ENCODE measurements around the gene CNTNAP5. TPM values are rescaled to one million over a fixed set of nuclear protein-coding genes. Genes with fewer than 3 reads are reported as not detected.
A peak's percentile ranks its signal among the peaks of the same experiment; 100 is the strongest.

CNTNAP5 gene
- total and polyA plus RNA-seq, 2 of the 13 experiments (the other 11 are each of a cell fraction or from before 2014, with no cell fraction given) = not detected

DNA sequence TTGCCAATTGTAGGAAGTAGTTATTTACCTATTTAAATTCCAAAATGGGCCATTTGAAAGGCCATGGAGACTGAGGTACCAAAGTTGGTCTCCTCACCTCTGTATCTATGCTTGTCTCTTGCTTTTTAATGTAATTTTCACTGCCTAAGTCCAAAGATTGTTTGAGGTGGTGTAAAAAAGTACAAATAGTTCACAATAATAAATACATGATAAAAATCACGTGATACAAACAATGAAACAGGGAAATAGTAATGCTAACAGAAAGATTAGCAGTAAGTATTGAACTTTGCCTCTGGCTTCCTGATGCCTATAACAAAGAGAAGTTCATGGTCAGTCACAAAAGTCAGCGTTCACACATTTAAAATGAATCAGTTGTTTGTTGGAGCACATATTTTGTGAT is 67.6 kb downstream of the CNTNAP5 start:
- BruUV-seq (replicated peaks) = no TSS peak
- Histone ChIP-seq H3K79me2 (ENCODE audit: insufficient read depth, low read length) (no peaks in the 10 kb centered on the region), H3K9ac (ENCODE audit: insufficient read depth, low read depth, low read length) (no peak overlapping the region), H3K27ac (ENCODE audit: extremely low read length, insufficient read depth, low read length) (no peak overlapping the region), H3K4me1 (ENCODE audit: insufficient read depth, low read length) (no peaks in the 10 kb centered on the region), H2AFZ (ENCODE audit: low read length) (no peak overlapping the region), H3K4me3 (replicated peaks in 1 of 3; ENCODE audit: insufficient read depth in 1 of 3, low read depth in 2 of 3, low read length in 3 of 3) (no peak overlapping the region), H4K20me1 (ENCODE audit: insufficient read depth, low read length) (no peaks in the 10 kb centered on the region), H3K27me3 (ENCODE audit: control insufficient read depth in 1 of 2, insufficient read depth in 2 of 2, low read length in 2 of 2) (no peaks in the 10 kb centered on the region), H3K4me2 (ENCODE audit: low read depth, low read length) (no peak overlapping the region), H3K36me3 (replicated peaks in 1 of 2; ENCODE audit: control insufficient read depth in 1 of 2, insufficient read depth in 2 of 2, low read length in 2 of 2) (no peaks in the 10 kb centered on the region), H3K9me3 (ENCODE audit: low read length) (peaks cover 5% of the 10 kb centered on the region; the same call in 1 of the 2 replicates)
- WGBS (ENCODE audit: low lambda C conversion rate) = 1% methylated on average over 2 of the region's 2 CpGs
- TF ChIP-seq, protein P1, sequence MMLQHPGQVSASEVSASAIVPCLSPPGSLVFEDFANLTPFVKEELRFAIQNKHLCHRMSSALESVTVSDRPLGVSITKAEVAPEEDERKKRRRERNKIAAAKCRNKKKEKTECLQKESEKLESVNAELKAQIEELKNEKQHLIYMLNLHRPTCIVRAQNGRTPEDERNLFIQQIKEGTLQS (CRISPR knock-in tag; IDR thresholded peaks at IDR 0.05) = no peak
- no peak for TF ChIP-seq CC2D1A (CRISPR knock-in tag; IDR thresholded peaks at IDR 0.05)
- no peak for TF ChIP-seq PLRG1 (conservative IDR thresholded peaks at IDR 0.05)
- TF ChIP-seq ATF7-NPFF (CRISPR knock-in tag; IDR thresholded peaks at IDR 0.05; ENCODE audit: low read depth) = no peak
- TF ChIP-seq RAD51 (IDR thresholded peaks at IDR 0.05; ENCODE audit: borderline replicate concordance) = peak; percentile 64; the same call in 1 of the 2 replicates
- no peak for TF ChIP-seq IRF2 (CRISPR knock-in tag; IDR thresholded peaks at IDR 0.05)
- in situ Hi-C loops (cut with HindIII; ENCODE audit: extremely low pct_ligation_motif_present, low pct_unique_long_range_greater_than_20kb) (no loop called here), intact Hi-C loops (cut with micrococcal nuclease; ENCODE audit: unreplicated experiment) (loop anchor here (1.0 kb wide), 1 partner anchor 38 kb away; no protein-coding TSS in a partner anchor)
- no peak for ATAC-seq
- no peak for FAIRE-seq
- ChIA-PET POLR2A (no interaction called here), CTCF (ENCODE audit: low intra/inter-chr PET ratio, low total read pairs) (no interaction called here)
- no peak for DNase-seq (ENCODE audit: low spot score)

DNA sequence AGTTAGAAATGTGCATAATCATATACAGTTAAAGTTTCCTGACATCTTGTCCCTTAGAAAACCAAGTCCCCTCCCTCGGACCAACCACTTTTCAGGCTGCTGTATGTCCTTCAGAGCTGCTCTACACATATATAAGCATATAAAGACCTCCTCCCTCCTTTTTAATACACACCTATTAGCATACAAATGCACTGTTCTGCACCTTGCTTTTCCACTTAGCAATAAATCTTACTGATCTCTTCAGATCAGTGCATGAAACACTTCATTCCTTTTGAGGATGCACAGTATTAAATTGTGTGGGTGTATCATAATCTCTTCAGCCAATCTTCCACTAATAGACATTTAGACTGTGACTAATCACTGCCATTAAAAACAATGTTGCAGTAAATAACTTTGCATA is 79.8 kb downstream of the CNTNAP5 start:
- Histone ChIP-seq H4K20me1 (ENCODE audit: insufficient read depth, low read length) (no peaks in the 10 kb centered on the region), H3K4me1 (ENCODE audit: insufficient read depth, low read length) (no peaks in the 10 kb centered on the region), H2AFZ (ENCODE audit: low read length) (no peak overlapping the region), H3K27ac (ENCODE audit: extremely low read length, insufficient read depth, low read length) (no peak overlapping the region), H3K4me2 (ENCODE audit: low read depth, low read length) (no peak overlapping the region), H3K9me3 (ENCODE audit: low read length) (no peaks in the 10 kb centered on the region), H3K27me3 (ENCODE audit: control insufficient read depth in 1 of 2, insufficient read depth in 2 of 2, low read length in 2 of 2) (no peaks in the 10 kb centered on the region), H3K79me2 (ENCODE audit: insufficient read depth, low read length) (no peaks in the 10 kb centered on the region), H3K4me3 (replicated peaks in 1 of 3; ENCODE audit: insufficient read depth in 1 of 3, low read depth in 2 of 3, low read length in 3 of 3) (no peak overlapping the region), H3K9ac (ENCODE audit: insufficient read depth, low read depth, low read length) (no peak overlapping the region), H3K36me3 (replicated peaks in 1 of 2; ENCODE audit: control insufficient read depth in 1 of 2, insufficient read depth in 2 of 2, low read length in 2 of 2) (no peaks in the 10 kb centered on the region)
- in situ Hi-C loops (cut with HindIII; ENCODE audit: extremely low pct_ligation_motif_present, low pct_unique_long_range_greater_than_20kb) = no loop called here
- POLR2A ChIA-PET = no interaction called here
- intact Hi-C loops (cut with micrococcal nuclease; ENCODE audit: unreplicated experiment) = no loop called here
- no TSS peak for BruUV-seq (replicated peaks)
- 0% methylated on average over 1 of the region's 1 CpG for WGBS (ENCODE audit: low lambda C conversion rate)
- CTCF ChIA-PET (ENCODE audit: low intra/inter-chr PET ratio, low total read pairs) = no interaction called here
- DNase-seq (ENCODE audit: low spot score) (no peak), FAIRE-seq (no peak), ATAC-seq (no peak)
- no peak for TF ChIP-seq HNRNPH1 (optimal IDR thresholded peaks at IDR 0.05; ENCODE audit: low read depth, low read length)
- TF ChIP-seq BORCS8-MEF2B (CRISPR knock-in tag; IDR thresholded peaks at IDR 0.05) = no peak
- no peak for TF ChIP-seq ZNF790 (CRISPR knock-in tag; IDR thresholded peaks at IDR 0.05; ENCODE audit: borderline replicate concordance)
- TF ChIP-seq SALL2 (CRISPR knock-in tag; IDR thresholded peaks at IDR 0.05) = no peak
- no peak for TF ChIP-seq NKX3-1 (CRISPR knock-in tag; IDR thresholded peaks at IDR 0.05)
- TF ChIP-seq, protein P2, sequence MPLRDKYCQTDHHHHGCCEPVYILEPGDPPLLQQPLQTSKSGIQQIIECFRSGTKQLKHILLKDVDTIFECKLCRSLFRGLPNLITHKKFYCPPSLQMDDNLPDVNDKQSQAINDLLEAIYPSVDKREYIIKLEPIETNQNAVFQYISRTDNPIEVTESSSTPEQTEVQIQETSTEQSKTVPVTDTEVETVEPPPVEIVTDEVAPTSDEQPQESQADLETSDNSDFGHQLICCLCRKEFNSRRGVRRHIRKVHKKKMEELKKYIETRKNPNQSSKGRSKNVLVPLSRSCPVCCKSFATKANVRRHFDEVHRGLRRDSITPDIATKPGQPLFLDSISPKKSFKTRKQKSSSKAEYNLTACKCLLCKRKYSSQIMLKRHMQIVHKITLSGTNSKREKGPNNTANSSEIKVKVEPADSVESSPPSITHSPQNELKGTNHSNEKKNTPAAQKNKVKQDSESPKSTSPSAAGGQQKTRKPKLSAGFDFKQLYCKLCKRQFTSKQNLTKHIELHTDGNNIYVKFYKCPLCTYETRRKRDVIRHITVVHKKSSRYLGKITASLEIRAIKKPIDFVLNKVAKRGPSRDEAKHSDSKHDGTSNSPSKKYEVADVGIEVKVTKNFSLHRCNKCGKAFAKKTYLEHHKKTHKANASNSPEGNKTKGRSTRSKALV (CRISPR knock-in tag; IDR thresholded peaks at IDR 0.05) = no peak
- no peak for TF ChIP-seq ATF7 (IDR thresholded peaks at IDR 0.05)
- no peak for TF ChIP-seq ATF7 (CRISPR knock-in tag; IDR thresholded peaks at IDR 0.05)
- no peak for TF ChIP-seq ZNF136 (CRISPR knock-in tag; IDR thresholded peaks at IDR 0.05; ENCODE audit: low read depth)
- TF ChIP-seq POLR2G (IDR thresholded peaks at IDR 0.05; ENCODE audit: low read depth, low read length) = no peak
